RWPE1 (cell line): ENCODE results near the gene ERV3-1.

Experiments used
- CTCF ChIA-PET: fragments of 350-600 bp; sonication (Branson Sonifier 250); formaldehyde crosslinking; extraction: SDS; loops from one replicate; lab custom pipeline; 2021; lab: Yijun Ruan, JAX
- POLR2A ChIA-PET: fragments of 400-600 bp; formaldehyde crosslinking; extraction: SDS; loops from one replicate; lab custom pipeline; 2020; ENCODE audit warnings: antibody characterized with exemption; ENCODE audit not compliant: low non-redundant PET; lab: Yijun Ruan, JAX
- DNase-seq: peaks from one replicate; pipeline ENCODE4 v3.0.0; 2012; ENCODE audit warnings: low spot score
- H3K27ac ChIP-seq: fragments of 450-650 bp; 2 replicates; pipeline ENCODE4 v1.5.1; 2017
- TF ChIP-seq, protein P1 (sequence below): fragments of 450-650 bp; conservative IDR thresholded peaks from 2 replicates; pipeline ENCODE4 v1.5.1; 2017; ENCODE audit warnings: low read depth, mild to moderate bottlenecking

ERV3-1 gene

DNA sequence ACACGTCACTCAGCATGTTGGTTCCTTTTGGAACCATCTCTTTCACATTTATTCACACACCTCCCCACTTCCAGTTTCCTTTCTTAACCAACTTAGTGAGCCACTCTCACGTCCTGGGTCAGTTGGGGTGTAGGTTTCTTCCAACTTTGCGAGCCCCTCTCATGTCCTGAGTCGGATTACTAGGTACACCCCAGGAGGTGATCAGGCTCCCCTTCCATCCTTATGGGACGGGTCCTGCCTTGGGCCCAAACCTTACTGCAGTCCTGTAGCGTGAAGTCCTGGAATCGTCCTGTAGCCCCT, 7.7 kb downstream of the ERV3-1 start:
- ChIA-PET POLR2A (no interaction called here), CTCF (no interaction called here)
- peak overlapping the region; percentile 67 for H3K27ac ChIP-seq
- TF ChIP-seq, protein P1, sequence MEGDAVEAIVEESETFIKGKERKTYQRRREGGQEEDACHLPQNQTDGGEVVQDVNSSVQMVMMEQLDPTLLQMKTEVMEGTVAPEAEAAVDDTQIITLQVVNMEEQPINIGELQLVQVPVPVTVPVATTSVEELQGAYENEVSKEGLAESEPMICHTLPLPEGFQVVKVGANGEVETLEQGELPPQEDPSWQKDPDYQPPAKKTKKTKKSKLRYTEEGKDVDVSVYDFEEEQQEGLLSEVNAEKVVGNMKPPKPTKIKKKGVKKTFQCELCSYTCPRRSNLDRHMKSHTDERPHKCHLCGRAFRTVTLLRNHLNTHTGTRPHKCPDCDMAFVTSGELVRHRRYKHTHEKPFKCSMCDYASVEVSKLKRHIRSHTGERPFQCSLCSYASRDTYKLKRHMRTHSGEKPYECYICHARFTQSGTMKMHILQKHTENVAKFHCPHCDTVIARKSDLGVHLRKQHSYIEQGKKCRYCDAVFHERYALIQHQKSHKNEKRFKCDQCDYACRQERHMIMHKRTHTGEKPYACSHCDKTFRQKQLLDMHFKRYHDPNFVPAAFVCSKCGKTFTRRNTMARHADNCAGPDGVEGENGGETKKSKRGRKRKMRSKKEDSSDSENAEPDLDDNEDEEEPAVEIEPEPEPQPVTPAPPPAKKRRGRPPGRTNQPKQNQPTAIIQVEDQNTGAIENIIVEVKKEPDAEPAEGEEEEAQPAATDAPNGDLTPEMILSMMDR: no peak
- DNase-seq: no peak

DNA sequence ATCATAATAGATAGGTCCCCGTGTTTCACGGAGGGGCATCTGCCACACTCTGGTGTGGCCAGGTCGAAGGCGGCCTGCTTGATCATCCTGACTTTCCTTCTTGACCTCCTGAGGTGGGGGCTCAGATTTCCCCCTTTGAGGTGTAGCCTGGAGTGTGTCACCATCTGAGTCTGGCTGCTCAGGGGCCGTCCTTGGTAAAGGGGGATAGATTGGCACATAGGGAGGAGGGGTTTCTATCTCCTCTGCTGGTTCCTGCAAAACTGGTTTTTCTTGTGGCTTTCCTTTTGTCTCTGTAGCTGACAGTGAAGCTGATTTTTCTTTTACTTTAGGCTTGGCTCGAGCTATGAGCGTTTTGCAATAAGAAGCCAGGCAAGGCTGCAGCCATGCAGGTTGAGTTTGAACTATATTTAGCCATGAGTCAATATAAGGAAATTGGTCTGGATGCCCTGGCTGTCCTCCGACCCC, 8.5 kb downstream of the ERV3-1 start:
- peak; percentile 75 for DNase-seq
- POLR2A ChIA-PET: no interaction called here
- TF ChIP-seq, protein P1: no peak
- CTCF ChIA-PET: no interaction called here
- H3K27ac ChIP-seq: peak overlapping the region; percentile 64

DNA sequence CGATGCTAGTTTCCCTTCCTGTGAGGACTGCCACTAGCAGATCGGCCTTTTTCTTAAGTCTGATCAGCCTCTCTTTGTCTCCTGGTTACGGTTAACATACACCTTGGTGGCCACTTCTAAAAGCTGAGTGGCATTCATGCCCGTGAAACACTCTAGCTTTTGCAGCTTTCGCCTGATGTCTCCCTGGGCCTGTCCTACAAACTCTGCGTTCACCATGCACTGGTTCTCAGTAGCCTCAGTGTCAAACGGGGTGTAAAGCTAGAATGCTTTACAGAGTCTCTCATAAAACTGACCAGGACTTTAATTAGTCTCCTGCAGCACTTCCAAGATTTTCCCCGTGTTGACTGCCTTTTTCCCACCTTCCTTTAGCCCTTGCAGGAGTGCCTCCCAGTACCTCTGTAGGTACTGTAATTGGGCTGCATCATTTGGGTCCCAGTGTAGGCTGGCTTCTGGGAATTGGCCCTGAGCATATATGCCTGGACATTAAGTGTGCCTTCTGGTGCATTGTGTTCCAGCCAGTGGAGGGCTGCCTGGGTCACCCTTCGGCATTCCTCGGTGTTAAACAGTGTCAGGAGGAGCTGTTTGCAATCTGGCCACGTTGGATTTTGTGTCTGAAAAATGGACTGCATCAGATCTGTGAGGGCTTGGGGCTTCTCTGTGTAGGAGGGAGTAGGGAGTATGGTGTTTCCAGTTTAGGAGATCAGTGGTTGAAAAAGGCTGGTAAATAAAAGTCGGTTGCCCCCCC, 9.2 kb downstream of the ERV3-1 start:
- ChIA-PET POLR2A (no interaction called here), CTCF (interaction anchor here (0.7 kb wide), 1 partner anchor 216 kb away, joined by 5 read pairs; no protein-coding TSS in a partner anchor)
- peak overlapping the region; percentile 64 for H3K27ac ChIP-seq
- TF ChIP-seq, protein P1: no peak
- no peak for DNase-seq

GRCh38 chr7:64996305-64996704, 10.2 kb downstream of the ERV3-1 start:
- no peak overlapping the region for H3K27ac ChIP-seq
- TF ChIP-seq, protein P1: no peak
- ChIA-PET CTCF (no interaction called here), POLR2A (no interaction called here)
- no peak for DNase-seq

GRCh38 chr7:64993901-64994300, 12.6 kb downstream of the ERV3-1 start:
- TF ChIP-seq, protein P1: no peak
- no peak overlapping the region for H3K27ac ChIP-seq
- ChIA-PET CTCF (no interaction called here), POLR2A (no interaction called here)
- no peak for DNase-seq

- no peak overlapping the region for H3K27ac ChIP-seq
- CTCF ChIA-PET: no interaction called here
Measured at GRCh38 chr7:64992971-64993370, 13.5 kb downstream of the ERV3-1 start.

More at GRCh38 chr7:64992971-64993370, 13.5 kb downstream of the ERV3-1 start:
- TF ChIP-seq, protein P1: no peak
- POLR2A ChIA-PET: no interaction called here
- DNase-seq: no peak
